IPS-18c (cell line): ENCODE data around the gene OTP.

Experiments used
- H3K4me3 ChIP-seq: 2 replicates; pipeline ENCODE4 v1.7.0; 2013; ENCODE audit warnings: low read depth, mild to moderate bottlenecking, low read length, moderate library complexity; ENCODE audit not compliant: insufficient read depth
- H3K9me3 ChIP-seq: one replicate; pipeline ENCODE4 v1.6.1; 2013; ENCODE audit warnings: mild to moderate bottlenecking, low read length, moderate library complexity; ENCODE audit not compliant: control insufficient read depth, insufficient read depth

The OTP gene

DNA sequence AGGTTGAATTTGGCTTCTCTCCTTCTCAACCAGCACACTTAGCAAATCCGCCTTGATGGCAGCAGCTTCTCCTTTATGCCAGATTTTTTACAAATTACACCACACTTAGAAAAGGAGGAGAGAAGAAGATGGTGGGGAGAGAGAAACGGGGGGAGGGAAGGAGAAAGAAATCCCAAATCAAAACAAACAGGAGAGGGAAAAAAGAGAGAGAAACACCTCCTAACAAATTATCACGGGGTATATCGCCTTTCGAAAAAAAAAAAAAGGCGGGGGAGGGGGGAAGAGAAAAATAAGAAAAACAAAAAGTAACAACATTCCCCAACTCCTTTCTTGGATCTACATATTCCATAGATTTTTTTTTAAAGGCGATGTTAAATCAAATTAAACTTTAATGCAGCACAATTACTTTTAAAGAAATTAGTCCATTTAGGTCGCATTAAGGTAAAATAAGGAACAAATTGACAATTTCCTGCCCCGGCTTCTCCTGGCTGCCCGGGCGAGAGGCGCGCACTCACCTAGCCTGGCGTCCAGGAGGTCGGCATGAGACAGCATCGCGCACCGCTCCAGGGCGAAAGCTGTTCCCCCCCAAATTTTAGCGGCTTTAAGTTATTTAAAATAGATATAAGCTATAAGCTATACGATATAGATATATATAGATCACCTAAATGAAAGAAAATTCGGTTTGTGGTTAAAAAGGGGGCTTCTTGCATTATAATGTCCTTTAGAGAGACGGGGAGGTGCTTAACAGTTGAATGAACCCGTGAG lies at the start of gene OTP:
Gene OTP (minus strand): TSS at position 716 of the 765 bp plus-strand sequence. CDS start 164 bp downstream, at position 552.
- Histone ChIP-seq H3K4me3 (peak within 1 kb of the TSS; percentile 50), H3K9me3 (peaks cover 4% of the 10 kb centered on the region)

DNA sequence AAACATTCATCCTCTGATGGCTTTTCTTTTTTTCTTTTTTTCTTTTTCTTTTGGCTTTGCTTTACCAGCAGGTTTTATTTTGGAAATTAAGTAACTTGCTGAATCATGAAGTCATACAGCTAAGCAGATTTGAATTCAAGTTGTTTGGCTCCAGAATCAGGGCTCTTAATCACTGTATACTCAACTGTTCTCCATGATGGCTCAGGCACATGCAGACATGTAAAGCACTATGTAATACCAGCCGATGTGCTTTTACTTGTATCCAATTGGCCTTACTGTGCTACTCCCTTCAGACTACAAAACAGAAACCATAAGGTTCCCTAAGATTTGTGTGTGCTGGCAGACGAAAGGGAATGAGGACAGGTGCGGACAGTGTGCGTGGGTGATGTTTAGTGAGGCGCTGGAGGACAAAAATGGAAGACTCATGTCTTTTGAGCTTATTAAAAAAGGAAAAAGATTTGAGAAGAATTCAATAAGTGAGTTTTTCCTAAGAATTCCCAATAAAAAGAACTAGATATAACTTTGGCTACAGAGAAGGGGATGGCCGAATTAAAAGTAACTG lies 44.7 kb upstream of the OTP start:
- no peaks in the 10 kb centered on the region for H3K9me3 ChIP-seq
- no peak overlapping the region for H3K4me3 ChIP-seq

DNA sequence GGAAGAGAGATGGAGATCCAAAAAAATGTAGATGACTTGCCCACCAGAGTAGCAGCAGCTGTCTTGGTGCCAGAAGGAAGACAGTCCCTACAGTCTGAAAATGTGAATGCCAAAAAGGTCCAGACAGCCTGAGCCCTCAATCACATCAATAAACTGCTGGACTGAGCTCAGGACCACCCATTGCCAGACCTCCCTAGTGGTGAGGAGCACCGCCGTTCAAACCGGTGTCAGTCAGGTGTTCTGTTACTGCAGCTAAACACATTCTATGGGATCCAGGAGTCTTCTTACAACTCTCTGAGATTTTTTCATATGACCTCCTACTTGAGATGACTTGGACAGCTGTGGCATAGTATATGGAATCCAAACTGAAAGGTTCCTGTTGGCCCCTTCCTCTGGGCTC lies 32.0 kb upstream of the OTP start:
- no peaks in the 10 kb centered on the region for H3K9me3 ChIP-seq
- H3K4me3 ChIP-seq, result no peak overlapping the region

DNA sequence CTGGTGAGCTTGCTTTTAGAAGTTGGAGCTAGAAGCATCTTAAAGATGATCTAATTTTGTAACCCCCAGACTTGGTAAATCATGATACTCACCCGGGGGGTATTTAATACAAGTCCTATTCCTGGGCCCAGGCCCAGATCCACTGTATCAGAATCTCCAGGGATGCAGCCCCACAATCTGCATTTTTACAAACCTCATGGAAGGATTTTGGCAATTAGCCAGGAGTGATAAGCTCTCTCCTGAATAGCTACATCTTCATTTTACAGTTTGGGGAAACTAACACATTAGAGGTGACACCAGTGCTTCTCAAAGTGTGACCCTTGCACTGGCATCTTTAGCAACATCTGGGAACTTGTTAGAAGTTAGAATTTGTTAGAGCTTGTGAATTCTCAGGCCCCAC lies 31.2 kb upstream of the OTP start:
- Histone ChIP-seq H3K4me3 (no peak overlapping the region), H3K9me3 (no peaks in the 10 kb centered on the region)

DNA sequence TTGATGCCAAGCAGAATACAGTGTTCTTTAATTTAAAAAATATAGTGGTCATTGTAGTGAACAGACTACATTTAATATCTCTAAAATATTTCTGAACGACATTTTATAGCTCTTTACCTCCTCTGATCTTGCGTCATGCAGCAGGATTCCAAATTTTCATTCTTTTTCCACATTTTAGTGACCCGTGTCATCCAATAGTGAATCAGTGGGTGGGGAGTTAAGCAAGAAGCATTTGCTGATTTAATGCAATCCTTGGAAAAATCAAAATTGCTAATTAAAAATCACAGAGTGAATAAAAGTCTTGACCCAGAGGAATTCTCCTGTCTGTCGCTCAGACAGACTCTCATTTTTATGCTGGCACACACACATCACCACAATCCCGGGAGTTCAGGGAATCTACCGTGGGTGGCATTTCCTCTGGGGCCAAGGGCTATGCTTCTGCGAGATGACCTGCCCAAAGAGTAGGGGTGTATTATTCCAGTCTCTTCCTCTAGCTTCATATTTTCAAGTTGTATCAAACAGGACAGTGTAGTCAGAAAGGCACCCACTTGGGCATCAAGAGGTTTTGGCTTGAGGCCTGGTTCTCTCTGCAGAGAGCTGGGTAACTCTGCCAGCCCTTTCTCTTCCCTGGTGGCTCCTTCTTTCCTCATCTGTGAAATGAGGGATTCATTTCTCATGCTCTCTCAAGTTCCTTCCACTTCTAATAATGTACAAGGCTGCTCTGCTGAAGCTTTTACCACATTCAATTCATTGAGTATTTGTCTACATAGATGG lies 24.8 kb upstream of the OTP start:
- Histone ChIP-seq H3K9me3 (no peaks in the 10 kb centered on the region), H3K4me3 (no peak overlapping the region)

DNA sequence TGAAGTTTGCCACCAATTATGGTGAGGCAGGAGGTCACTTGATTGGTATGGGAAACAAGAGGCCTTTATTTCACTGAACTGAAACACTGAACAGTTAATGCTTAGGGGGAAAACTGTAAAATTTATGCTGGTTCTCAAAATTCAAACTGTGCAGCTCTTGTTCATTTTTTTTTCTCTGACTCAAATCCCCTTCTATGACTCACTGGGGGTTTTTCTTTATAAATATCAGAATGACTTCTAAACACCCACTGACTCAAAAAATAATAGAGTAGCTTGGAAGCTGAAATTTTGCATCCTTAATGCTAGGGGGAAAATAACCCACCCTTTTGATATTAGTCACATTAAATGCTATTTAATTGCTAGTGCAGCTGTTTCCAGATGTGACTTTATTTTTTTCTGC lies 24.1 kb upstream of the OTP start:
- H3K9me3 ChIP-seq, result no peaks in the 10 kb centered on the region
- H3K4me3 ChIP-seq, result no peak overlapping the region

DNA sequence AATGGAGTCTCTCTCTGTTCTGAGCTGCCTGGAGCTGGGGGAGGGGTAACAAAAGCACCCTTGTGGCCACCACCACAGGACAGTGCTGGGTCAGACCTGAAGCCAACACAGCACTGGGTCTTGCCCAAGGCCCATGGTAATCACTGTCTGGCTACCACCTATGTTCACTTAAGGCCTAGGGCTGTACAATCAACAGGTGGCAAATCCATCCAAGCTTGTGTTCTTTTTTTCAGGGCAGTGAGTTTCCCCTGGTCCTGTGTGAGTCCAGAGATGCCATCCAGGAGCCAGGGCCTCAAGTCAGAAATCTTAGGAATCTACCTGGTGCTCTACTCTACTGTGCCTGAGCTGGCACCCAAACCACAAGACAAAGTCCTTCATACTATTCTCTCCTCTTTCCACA lies 20.1 kb upstream of the OTP start:
- no peak overlapping the region for H3K4me3 ChIP-seq
- no peaks in the 10 kb centered on the region for H3K9me3 ChIP-seq

DNA sequence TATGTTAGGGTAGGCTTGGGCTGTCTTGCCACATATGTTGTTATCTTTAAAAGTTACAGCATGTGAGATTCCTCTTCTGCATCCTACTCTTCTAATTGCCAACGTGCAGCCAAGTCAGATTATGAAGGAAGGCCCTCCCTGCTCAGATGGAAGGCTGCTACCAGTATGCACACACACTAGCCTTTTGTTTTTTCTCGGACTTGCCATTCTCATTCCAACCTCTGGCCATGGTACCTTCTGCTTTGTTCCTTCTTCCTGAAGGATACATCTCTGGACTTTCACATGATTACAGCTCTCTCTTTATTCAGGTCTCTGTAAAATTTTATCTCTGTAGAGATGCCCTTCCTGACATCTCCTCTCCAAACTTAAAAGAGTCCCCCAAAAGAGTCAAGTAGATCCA lies 12.8 kb upstream of the OTP start:
- H3K9me3 ChIP-seq, result no peaks in the 10 kb centered on the region
- no peak overlapping the region for H3K4me3 ChIP-seq

DNA sequence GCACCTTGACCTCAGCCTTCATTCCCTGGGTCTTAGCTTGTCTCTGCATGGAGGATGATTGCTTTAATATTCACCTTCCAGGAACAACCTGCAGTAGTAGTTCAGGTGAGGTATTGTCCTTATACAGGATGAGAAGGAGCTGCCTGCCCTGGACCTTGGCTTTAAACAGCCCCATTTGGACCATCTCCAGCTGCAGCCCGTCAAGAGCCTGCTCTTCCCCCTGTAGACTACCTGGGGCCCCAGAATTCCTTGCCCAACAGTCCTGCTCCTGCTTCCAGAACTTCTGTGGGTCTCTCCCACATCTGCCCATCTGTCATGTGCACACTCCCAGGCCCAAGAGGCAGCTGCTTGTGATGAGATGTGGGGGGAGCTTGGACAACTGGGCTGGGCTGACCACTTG lies 12.2 kb upstream of the OTP start:
- Histone ChIP-seq H3K4me3 (no peak overlapping the region), H3K9me3 (no peaks in the 10 kb centered on the region)

DNA sequence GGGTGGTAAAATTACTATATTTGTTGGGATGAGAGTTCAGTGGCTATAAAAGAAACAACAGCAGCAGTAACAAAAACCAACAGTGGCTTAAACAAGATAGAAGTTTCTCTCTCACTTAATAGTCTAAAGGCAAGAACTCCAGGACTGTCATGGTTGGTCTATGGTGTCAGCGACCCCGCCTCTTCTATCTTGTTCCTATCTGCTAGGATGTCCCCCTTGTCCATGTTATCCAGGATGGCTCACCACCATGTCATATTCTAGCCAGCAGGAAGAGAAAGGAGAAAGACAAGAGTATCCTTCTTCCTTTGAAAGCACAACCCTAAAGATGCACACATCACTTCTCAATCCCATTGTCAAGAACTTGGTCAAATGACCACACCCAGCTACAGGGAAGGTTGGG lies 11.3 kb upstream of the OTP start:
- Histone ChIP-seq H3K9me3 (peaks cover 1% of the 10 kb centered on the region), H3K4me3 (no peak overlapping the region)

DNA sequence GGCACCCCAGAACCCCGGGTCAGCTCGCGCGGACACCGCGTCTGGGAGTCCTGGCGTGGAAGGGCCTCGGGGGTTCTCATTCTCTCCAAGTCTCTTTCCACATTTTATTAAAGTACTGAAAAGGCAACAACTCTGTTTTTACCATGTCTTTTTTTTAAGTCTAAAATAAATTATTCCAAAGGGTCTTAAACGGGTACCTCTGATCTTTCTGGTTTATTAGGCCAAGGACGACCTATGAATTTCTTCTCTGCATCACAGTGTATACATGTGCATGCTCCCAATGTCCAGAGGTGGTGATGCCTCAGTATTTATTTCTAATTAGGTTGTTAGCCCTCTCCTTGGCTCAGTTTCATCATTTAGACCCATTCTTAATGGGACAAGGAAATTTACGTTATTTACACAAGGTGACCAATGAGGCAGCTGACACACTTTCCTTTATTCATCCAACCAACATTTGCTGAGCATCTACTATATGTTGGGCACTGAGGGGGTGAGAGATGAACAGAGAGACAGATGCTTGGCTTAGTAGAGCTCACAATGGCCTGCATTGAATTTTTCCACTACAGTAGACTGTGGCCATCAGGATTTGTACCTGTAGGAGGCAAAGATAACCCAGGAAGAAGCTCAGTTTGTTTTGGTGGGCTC lies 7.6 kb upstream of the OTP start:
- Histone ChIP-seq H3K9me3 (peaks cover 3% of the 10 kb centered on the region), H3K4me3 (no peak overlapping the region)

DNA sequence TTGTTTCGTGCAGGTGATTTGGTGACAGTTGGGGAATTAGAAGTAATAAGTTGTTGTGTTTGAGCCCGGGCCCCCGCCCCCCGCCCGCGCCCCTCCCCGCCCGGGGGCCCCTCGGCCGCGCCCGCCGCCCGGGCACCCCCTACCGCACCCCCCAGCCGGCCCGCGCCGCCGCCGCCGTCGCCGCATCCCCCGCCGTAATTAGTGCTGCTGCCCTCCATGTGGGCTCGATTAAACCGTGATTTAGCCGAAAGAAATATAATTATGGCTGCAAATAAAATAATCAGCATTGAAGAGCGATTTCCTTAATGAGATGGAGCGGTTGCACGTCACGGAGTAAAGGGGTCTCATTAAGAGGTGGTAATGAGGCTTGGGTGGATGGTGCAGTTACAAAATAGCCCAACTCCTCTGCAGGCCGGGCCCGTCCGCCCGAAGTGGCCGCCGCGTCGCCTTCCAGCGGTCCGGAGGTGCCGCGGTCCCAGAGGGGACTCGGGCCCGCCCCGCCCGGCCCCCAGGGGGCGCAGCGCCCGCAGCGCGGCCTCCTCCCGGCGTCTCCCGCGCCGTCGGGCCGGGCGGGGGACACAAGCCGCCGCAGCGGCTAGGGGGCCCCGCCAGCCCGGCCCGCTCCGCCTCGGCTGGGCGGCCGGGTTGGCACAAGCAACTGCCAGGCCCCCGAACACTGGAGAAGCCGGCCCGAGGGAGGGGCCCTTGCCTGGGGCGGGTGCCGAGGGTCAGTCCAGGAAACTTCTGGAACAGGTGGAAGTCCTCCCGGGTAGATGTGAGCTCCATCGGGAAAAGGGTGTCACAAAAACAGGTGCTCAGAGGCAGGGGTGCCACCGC lies 6.9 kb upstream of the OTP start:
- Histone ChIP-seq H3K4me3 (peak overlapping the region; percentile 39), H3K9me3 (peaks cover 3% of the 10 kb centered on the region)

DNA sequence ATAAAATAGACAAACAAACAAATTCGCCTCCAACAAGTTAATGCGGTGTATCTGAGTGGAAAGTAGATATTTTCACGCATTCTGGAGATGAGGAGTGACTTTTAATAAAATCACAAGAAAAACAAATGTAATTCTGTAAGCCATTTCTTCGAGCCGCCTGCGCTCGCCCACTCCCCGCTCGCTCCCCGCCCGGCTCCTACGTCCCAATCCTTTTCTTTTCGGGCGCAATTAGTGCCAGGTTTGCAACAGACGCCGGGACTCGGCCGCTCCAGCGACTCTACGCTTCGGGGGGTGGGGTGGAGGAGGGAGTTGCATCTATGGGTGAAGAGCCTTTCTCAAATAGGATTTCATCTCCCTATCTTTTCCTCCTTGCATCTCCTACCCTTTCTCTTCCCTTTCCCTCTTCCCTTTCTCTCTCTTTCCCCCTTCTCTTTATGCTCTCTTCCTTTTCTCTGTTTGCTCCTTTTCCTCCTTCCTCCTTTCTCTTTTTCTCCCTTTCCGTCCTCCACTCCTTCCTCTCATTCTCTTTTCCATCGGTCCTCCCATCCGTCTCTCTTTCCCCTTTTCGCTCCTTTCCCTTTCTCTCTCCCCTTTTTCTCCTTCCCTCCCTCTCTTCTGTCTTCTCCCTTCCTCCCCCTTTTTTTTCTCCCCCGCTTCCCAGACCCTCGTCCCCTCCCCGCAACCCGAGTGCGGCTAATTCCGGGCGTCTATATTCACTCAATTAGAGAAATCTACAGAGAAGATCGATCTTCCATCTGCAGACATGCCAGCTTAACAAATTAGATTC lies 6.1 kb upstream of the OTP start:
- H3K9me3 ChIP-seq, result peaks cover 3% of the 10 kb centered on the region

DNA sequence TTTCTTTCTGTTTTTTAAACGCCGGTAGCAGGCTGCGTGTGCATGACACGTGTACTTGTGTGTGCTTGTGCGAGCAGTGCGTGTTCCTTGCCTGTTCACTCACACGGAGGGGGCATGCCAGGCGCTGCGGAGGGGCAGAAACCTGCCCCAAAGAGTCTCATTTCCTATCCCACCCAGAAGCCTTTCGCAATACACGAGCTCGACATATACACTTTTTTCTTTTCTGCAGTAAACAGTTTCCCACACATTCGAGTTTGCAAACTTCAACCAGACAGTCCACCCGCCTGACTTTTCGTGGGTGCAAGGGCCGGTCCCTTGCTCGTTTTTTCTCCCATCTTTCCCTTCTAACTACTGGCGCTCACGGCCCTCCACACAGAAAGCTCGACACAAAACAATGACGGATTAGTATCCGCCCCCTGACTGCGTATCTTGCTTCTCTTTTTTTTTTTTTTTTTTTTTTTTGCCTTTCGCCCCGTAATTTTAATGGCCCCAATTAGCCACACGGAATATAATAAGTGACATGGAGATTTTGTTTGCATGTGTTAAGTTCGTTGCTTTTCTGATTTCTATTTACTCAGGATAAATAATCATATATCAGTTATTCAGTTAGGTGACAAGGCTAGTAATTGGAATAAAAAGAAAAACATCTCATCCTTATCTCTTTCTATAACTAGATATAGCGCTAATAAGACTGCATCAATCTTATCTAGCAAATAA lies 5.3 kb upstream of the OTP start:
- Histone ChIP-seq H3K9me3 (peaks cover 3% of the 10 kb centered on the region), H3K4me3 (no peak overlapping the region)

More for the DNA sequence above, 6.1 kb upstream of the OTP start:
- peak overlapping the region; percentile 4 for H3K4me3 ChIP-seq

DNA sequence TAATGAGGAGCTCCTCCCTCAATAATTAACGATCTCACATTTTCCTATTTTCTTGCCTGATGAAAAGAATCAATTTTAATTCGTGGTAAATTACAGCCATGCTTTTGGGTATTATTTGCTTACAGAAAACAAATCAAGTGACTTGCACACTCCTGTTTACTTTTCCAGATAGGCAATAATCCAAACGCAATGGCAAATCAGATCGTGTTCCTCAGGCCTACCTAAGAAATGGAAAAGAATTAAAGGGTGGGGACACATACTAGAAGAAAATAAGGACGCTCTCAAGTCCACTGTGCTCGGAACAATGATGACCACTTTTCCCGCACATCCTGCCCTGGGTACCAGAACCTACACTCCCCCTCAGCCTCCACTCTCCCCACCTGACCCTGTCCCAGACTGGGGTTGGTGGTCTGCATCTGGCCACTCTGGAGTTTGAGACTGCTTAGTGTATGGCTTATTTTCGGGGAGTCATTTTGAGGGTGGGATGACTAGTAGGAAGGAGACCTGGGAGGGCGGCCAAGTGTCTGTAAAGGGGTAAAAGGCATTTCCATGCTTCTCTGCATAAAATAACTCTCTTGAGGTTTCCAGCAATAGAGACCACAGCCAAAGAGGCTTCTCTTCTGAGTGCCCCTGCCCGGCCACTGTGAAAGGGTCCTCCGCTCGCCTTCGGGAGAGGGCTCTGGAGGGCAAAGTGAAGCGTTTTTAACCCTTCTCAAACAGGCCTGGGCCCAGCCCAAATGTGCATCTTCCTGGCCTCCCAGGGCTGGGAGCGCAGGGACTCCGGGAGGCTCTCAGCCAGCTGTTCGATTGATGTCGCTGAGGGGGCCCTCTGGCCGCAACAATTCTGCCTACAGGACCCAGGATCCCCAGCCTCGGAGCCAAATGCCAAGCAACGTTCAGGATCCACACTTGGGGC lies 4.5 kb upstream of the OTP start:
- Histone ChIP-seq H3K9me3 (peaks cover 3% of the 10 kb centered on the region), H3K4me3 (no peak overlapping the region)
